VCaP (cell line): ENCODE data around the gene UBALD1.

Experiments
- H3K27ac ChIP-seq: fragments of 450-650 bp; 2 replicates; pipeline ENCODE4 v1.5.1; 2017
- CTCF ChIP-seq: fragments of 450-650 bp; conservative IDR thresholded peaks from 2 replicates; pipeline ENCODE4 v1.5.1; 2017; ENCODE audit warnings: mild to moderate bottlenecking, moderate library complexity

Gene UBALD1

GRCh38 chr16:4572715-4573114 lies 42.0 kb downstream of the UBALD1 start:
- no peak for TF ChIP-seq CTCF
- no peak overlapping the region for H3K27ac ChIP-seq

- H3K27ac ChIP-seq, result no peak overlapping the region
- no peak for TF ChIP-seq CTCF
These were observed 43.9 kb downstream of the UBALD1 start for GRCh38 chr16:4570688-4571321.

- no peak for TF ChIP-seq CTCF
- no peak overlapping the region for H3K27ac ChIP-seq
These were observed 44.6 kb downstream of the UBALD1 start for GRCh38 chr16:4570086-4570485.

GRCh38 chr16:4566144-4566543 lies 48.5 kb downstream of the UBALD1 start:
- no peak overlapping the region for H3K27ac ChIP-seq
- TF ChIP-seq CTCF, result no peak

- no peak overlapping the region for H3K27ac ChIP-seq
- no peak for TF ChIP-seq CTCF
These were observed 49.9 kb downstream of the UBALD1 start for GRCh38 chr16:4564661-4565267.

- no peak overlapping the region for H3K27ac ChIP-seq
- no peak for TF ChIP-seq CTCF
These were observed 53.1 kb downstream of the UBALD1 start for GRCh38 chr16:4561596-4561995.
